Right lobe of liver (tissue), 6 donors: ENCODE measurements around the gene ZNF766. TPM values are rescaled to one million over a fixed set of nuclear protein-coding genes. Genes with fewer than 3 reads are reported as not detected.

Source experiments
- ATAC-seq, 4 donors: fragments of 200-7000 bp; cut with Tn5 transposase; one replicate each; pipeline ENCODE4 v1.9.1; 2020; ENCODE audit warnings: mild to moderate bottlenecking in 4 of 4, moderate library complexity in 4 of 4
- DNase-seq, 3 donors: peaks; one replicate each; pipeline ENCODE4 v3.0.0-alpha.2; 2020
- H3K27ac ChIP-seq, 3 donors: fragments of 200-600 bp; one replicate each; pipeline ENCODE4 v1.8.0; 2022
- H3K27me3 ChIP-seq, 2 donors: fragments of 200-600 bp; one replicate each; pipeline ENCODE4 v1.8.0; 2022
- H3K36me3 ChIP-seq, 4 donors: fragments of 200-600 bp; sonication (generic) in 1 of 4; one replicate each; pipeline versions ENCODE4 v1.5.1 to v1.8.0; 2017 to 2022; ENCODE audit warnings: control low read depth in 1 of 4
- H3K4me1 ChIP-seq, 4 donors: fragments of 200-600 bp; sonication (generic) in 1 of 4; one replicate each; pipeline versions ENCODE4 v1.5.1 to v1.8.0; 2017 to 2022; ENCODE audit warnings: control low read depth in 1 of 4
- H3K4me3 ChIP-seq, 3 donors: fragments of 200-600 bp; one replicate each; pipeline ENCODE4 v1.8.0; 2022
- H3K9me3 ChIP-seq, 4 donors: fragments of 200-600 bp; sonication (generic) in 1 of 4; one replicate each; pipeline versions ENCODE4 v1.5.1 to v1.8.0; 2017 to 2022; ENCODE audit warnings: control low read depth in 1 of 4
- POLR2A ChIP-seq: fragments of 450-650 bp; IDR thresholded peaks from one replicate; pipeline ENCODE4 v1.6.1; 2017; ENCODE audit warnings: antibody characterized with exemption, mild to moderate bottlenecking
- WGBS: methylation state at CpG from one replicate; pipeline ENCODE4 v1.1.6; 2018; ENCODE audit warnings: low coverage, low lambda C conversion rate; ENCODE audit not compliant: insufficient coverage; ENCODE audit errors: missing lambda C conversion rate; 5-methylcytosine and 5-hydroxymethylcytosine counted together
- intact Hi-C, 2 donors: fragments of 100-400 bp; cut with DNase I; formaldehyde crosslinking; loops; one replicate each; pipeline versions ENCODE4 v1.11.2 to v1.14.1; 2022
- long read RNA-seq: library from polyadenylated mRNA; unstranded; transcript quantifications from one replicate; pipeline ENCODE4 v2.0.0, GENCODE V29; 2019
- total RNA-seq, 6 experiments: library from RNA; depleted of rRNA in 2 of 6; stranded (reverse); fragments of >200 nt in 2 of 6; fragmentation: NEBNext Ultra II Directional in 3 of 6; extraction: Animal tissue kit (Norgen Biotek cat#: 25700) in 3 of 6; gene quantifications; one replicate each; pipeline versions ENCODE4 v1.1.0 to v1.2.4, GENCODE V29; 2016 to 2023
- TF ChIP-seq, protein P1 (sequence below), 4 donors: fragments of 200-600 bp in 3 of 4; fragments of 450-650 bp in 1 of 4; IDR thresholded peaks; one replicate each; pipeline versions ENCODE4 v1.5.1 to v1.8.0; 2016 to 2022; ENCODE audit warnings: antibody characterized with exemption in 4 of 4, mild to moderate bottlenecking in 2 of 4
- donor health status: DM: no; HTN: yes; CAD: no.
- donor health status: DM: no; HTN: no; CAD: no.
- donor health status: DM: no; HTN: no; CAD: no.
- donor health status: DM: no; HTN: yes; CAD: no.
- donor health status: DM: no; HTN: yes; CAD: no.

Gene ZNF766
- 1 to 10 TPM; 2.3 to 6.0 (median 4.9) TPM for total RNA-seq
- long read RNA-seq, partial matches to known transcripts: 0 of 1 reads
- long read RNA-seq, other reads (novel, unspliced or antisense): 1 of 1 reads

DNA sequence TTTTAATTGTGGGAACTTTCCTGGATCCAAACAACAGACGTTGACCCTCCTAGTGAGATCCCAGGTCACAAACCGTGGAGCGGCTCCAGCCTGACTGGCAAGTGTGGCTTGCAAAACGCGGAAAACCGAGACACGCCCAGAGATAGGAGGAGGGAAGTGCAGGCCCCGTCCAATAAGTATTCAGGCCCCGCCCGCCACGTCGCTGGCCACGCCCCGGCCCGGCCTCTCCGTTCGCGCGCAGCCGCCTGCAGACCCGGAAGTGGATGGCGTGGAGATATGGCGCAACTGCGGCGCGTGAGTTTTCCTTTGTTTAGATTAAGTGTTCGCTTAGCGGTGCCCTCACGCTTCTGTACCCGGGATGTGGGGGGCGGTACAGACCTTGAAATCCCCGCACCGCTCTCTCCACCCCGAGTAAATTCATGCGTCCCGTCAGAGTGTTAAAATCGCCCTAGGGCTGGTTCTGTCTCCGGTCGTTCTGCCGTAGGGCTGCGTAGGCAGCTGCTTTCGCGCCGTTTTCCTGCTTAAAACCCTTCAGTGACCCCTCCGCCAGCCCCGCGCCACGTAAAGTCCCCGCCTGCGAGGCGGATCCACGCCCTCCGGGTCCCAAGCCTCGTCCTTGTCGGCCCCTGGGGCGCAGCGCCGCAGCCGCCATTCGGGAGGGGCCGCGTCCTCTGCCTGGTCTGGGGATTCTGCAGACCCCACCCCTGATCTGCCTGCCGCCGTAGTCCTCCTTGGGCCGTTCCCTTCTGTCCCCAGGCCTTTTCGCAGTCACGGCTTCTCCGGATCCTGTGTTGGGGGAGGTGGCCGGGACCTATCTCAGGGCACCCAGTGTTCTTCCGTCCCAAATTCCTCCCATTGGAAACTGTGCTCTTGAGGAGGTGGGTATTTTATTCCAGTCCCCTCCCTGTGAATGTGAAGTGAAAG, at the start of gene ZNF766:
TSS of gene ZNF766 (plus strand) at position 250 of the 924 bp plus-strand sequence. CDS start at position 277, 27 bp downstream.
- TF ChIP-seq POLR2A: peak; percentile 62
- TF ChIP-seq, protein P1, sequence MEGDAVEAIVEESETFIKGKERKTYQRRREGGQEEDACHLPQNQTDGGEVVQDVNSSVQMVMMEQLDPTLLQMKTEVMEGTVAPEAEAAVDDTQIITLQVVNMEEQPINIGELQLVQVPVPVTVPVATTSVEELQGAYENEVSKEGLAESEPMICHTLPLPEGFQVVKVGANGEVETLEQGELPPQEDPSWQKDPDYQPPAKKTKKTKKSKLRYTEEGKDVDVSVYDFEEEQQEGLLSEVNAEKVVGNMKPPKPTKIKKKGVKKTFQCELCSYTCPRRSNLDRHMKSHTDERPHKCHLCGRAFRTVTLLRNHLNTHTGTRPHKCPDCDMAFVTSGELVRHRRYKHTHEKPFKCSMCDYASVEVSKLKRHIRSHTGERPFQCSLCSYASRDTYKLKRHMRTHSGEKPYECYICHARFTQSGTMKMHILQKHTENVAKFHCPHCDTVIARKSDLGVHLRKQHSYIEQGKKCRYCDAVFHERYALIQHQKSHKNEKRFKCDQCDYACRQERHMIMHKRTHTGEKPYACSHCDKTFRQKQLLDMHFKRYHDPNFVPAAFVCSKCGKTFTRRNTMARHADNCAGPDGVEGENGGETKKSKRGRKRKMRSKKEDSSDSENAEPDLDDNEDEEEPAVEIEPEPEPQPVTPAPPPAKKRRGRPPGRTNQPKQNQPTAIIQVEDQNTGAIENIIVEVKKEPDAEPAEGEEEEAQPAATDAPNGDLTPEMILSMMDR (IDR thresholded peaks at IDR 0.05): no peak
- Histone ChIP-seq H3K4me3 (peak within 1 kb of the TSS; percentile 76 to 98 (median 96)), H3K27ac (peak within 1 kb of the TSS; percentile 63 to 95 (median 89)), H3K4me1 (peaks cover 0 to 9% (median 0%) of the 10 kb centered on the region in 4 donors), H3K9me3 (no peaks in the 10 kb centered on the region), H3K27me3 (no peaks in the 10 kb centered on the region), H3K36me3 (no peaks in the 10 kb centered on the region)
- peak; percentile 97 for DNase-seq
- peak; percentile 100 for ATAC-seq
- intact Hi-C loops: no loop called here
- under 1% methylated on average over 42 of the region's 70 CpGs for WGBS

DNA sequence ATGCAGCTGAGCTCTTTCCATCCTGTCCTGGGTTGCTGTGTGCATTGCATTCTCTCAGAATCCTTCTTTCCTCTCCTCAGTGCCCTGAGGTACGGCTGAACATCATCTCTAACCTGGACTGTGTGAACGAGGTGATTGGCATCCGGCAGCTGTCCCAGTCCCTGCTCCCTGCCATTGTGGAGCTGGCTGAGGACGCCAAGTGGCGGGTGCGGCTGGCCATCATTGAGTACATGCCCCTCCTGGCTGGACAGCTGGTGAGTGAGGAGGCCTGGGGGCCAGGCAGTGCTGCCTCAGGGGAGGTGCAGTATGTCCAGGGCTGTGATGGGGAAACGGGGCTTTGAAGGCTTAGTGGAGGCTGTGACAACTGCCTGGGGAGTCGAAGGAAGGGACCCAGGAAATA, 49.8 kb upstream of the ZNF766 start:
- Histone ChIP-seq H3K36me3 (peaks cover 34 to 100% (median 62%) of the 10 kb centered on the region in 4 donors), H3K27ac (no peak overlapping the region), H3K4me3 (no peak overlapping the region), H3K4me1 (no peaks in the 10 kb centered on the region), H3K27me3 (no peaks in the 10 kb centered on the region), H3K9me3 (no peaks in the 10 kb centered on the region)
- DNase-seq (no peak), ATAC-seq (no peak)
- TF ChIP-seq, protein P1 (IDR thresholded peaks at IDR 0.05): no peak
- TF ChIP-seq POLR2A: no peak
- intact Hi-C loops: no loop called here
- 92% methylated on average over 5 of the region's 8 CpGs for WGBS

DNA sequence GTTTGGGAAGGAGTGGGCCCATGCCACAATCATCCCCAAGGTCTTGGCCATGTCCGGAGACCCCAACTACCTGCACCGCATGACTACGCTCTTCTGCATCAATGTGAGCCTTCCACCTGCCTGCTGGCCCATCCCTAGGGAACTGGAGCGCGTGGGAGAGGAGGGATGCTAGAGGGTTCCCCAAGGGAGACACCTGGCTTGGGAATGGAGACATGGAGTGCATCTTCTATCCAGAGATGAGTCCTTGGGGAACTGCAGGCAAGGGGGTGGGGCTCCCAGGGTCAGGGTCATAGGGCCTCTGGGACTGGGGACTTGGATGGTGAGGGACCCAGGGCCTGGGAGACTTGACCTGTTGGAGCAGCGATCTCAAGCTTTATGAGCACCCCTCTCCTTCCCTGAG, 48.4 kb upstream of the ZNF766 start:
- intact Hi-C loops: no loop called here
- no peaks in the 10 kb centered on the region for H3K27me3 ChIP-seq
- ATAC-seq: no peak
- no peak overlapping the region for H3K27ac ChIP-seq
- 100% methylated on average over 3 of the region's 6 CpGs for WGBS
- peaks cover 39 to 100% (median 64%) of the 10 kb centered on the region in 4 donors for H3K36me3 ChIP-seq
- DNase-seq: no peak
- no peaks in the 10 kb centered on the region for H3K4me1 ChIP-seq
- TF ChIP-seq, protein P1 (IDR thresholded peaks at IDR 0.05): no peak
- TF ChIP-seq POLR2A: no peak
- H3K9me3 ChIP-seq: no peaks in the 10 kb centered on the region
- no peak overlapping the region for H3K4me3 ChIP-seq

DNA sequence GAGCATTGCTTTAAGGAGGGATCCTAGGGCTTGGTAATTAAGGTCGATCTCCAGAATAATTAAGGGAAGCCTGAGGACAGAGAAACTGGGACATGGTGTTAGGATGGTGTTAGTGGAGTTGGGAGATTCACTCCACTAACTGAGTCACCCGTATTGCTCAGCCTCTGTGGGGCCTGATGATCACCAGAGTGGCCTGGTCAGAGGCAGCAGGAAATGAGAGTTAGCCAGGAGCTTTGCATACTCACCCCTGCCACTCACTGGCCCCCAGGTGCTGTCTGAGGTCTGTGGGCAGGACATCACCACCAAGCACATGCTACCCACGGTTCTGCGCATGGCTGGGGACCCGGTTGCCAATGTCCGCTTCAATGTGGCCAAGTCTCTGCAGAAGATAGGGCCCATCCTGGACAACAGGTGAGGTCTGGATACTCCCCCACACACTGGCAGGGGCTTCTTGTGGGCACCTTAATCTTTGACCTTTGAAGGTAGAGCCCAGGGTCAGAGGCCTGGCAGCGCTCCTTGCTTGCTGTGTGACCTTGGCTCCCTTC, 47.5 kb upstream of the ZNF766 start:
- intact Hi-C loops: no loop called here
- peaks cover 34 to 100% (median 65%) of the 10 kb centered on the region in 4 donors for H3K36me3 ChIP-seq
- 100% methylated on average over 2 of the region's 7 CpGs for WGBS

More for the DNA sequence above, 47.5 kb upstream of the ZNF766 start:
- DNase-seq: no peak
- Histone ChIP-seq H3K9me3 (no peaks in the 10 kb centered on the region), H3K4me3 (no peak overlapping the region), H3K27me3 (no peaks in the 10 kb centered on the region), H3K4me1 (no peaks in the 10 kb centered on the region), H3K27ac (no peak overlapping the region)
- TF ChIP-seq, protein P1 (IDR thresholded peaks at IDR 0.05): no peak
- no peak for TF ChIP-seq POLR2A
- ATAC-seq: no peak
